Stomach (tissue), 4 donors: ENCODE data around the gene ZNF214.

Experiments used
- CTCF ChIP-seq, 7 experiments: fragments of 450-650 bp in 4 of 7; fragments of 200-600 bp in 3 of 7; sonication (generic) in 3 of 7; IDR thresholded peaks; one replicate each; pipeline ENCODE4 v1.5.1; 2016 to 2019; ENCODE audit warnings: antibody characterized with exemption in 7 of 7, control low read depth in 2 of 7, mild to moderate bottlenecking in 1 of 7
- EP300 ChIP-seq: sonication (generic); formaldehyde crosslinking; IDR thresholded peaks from one replicate; pipeline ENCODE4 v1.6.1; 2017; ENCODE audit warnings: antibody characterized with exemption
- POLR2A ChIP-seq, 4 donors: fragments of 450-650 bp; IDR thresholded peaks; one replicate each; pipeline ENCODE4 v1.6.1; 2016; ENCODE audit warnings: antibody characterized with exemption in 4 of 4, control low read depth in 2 of 4, mild to moderate bottlenecking in 1 of 4, moderate library complexity in 1 of 4
- POLR2AphosphoS5 ChIP-seq, 3 donors: sonication (generic); formaldehyde crosslinking; IDR thresholded peaks; one replicate each; pipeline ENCODE4 v1.6.1; 2016; ENCODE audit warnings: antibody characterized with exemption in 3 of 3

GRCh38 chr11:7028141-7028540 is 8.0 kb upstream of the ZNF214 start:
- TF ChIP-seq POLR2A (IDR thresholded peaks at IDR 0.05) = no peak
- TF ChIP-seq CTCF (IDR thresholded peaks at IDR 0.05) = no peak
- TF ChIP-seq POLR2AphosphoS5 (IDR thresholded peaks at IDR 0.05) = no peak
- TF ChIP-seq EP300 = no peak
